Head of caudate nucleus (tissue), 42 donors: Measurements from ENCODE around the gene GALNT17.
A peak's percentile ranks its signal among the peaks of the same experiment; 100 is the strongest.

Experiments
- DNase-seq, 42 donors: peaks; one replicate each; pipeline versions ENCODE4 v3.0.0 to v3.0.0-alpha.2; 2020 to 2021; ENCODE audit warnings: mixed read lengths in 7 of 42
- intact Hi-C: fragments of 100-400 bp; cut with DNase I; formaldehyde crosslinking; loops from one replicate; pipeline ENCODE4 v1.15.0; 2022

Gene GALNT17

DNA sequence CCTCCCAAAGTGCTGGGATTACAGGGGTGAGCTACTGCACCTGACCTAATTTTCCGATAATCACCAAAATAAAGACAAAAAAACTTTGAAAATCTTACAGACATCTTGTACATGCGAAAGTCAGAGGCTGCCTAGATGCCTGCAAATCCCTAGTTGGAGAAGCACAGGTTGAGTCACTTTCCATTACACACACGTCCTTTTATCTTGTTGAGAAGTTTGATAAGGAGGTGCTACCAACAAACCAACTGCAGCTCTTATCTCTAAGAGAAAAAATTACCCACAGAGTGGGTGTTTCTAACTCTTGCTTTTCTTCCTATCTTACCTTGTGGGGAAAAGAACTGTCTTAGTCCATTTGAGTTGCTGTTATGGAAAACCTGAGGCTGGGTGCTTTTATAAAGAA is 589.8 kb downstream of the GALNT17 start:
- no peak for DNase-seq
- intact Hi-C loops: no loop called here

GRCh38 chr7:71723859-71724258 is 591.9 kb downstream of the GALNT17 start:
- intact Hi-C loops: no loop called here

GRCh38 chr7:71727347-71727746 is 595.4 kb downstream of the GALNT17 start:
- intact Hi-C loops: no loop called here
- peak in 1 of 42 donors; percentile 1 for DNase-seq

More at GRCh38 chr7:71723859-71724258, 591.9 kb downstream of the GALNT17 start:
- DNase-seq: no peak

GRCh38 chr7:71731740-71732139 is 599.8 kb downstream of the GALNT17 start:
- DNase-seq: no peak
- intact Hi-C loops: loop anchor here (5.0 to 10.0 kb wide), 2 partner anchors 874 to 907 kb away; no protein-coding TSS in a partner anchor

- peak; percentile 69 to 95 (median 88) for DNase-seq
- intact Hi-C loops: loop anchor here (5.0 to 10.0 kb wide), 2 partner anchors 876 to 908 kb away; no protein-coding TSS in a partner anchor
Observed at GRCh38 chr7:71733107-71733870, 601.3 kb downstream of the GALNT17 start.

- DNase-seq: peak; percentile 18 to 90 (median 77)
- intact Hi-C loops: loop anchor here (10.0 kb wide), 1 partner anchor 911 kb away; no protein-coding TSS in a partner anchor
Observed at GRCh38 chr7:71735961-71736556, 604.1 kb downstream of the GALNT17 start.

DNA sequence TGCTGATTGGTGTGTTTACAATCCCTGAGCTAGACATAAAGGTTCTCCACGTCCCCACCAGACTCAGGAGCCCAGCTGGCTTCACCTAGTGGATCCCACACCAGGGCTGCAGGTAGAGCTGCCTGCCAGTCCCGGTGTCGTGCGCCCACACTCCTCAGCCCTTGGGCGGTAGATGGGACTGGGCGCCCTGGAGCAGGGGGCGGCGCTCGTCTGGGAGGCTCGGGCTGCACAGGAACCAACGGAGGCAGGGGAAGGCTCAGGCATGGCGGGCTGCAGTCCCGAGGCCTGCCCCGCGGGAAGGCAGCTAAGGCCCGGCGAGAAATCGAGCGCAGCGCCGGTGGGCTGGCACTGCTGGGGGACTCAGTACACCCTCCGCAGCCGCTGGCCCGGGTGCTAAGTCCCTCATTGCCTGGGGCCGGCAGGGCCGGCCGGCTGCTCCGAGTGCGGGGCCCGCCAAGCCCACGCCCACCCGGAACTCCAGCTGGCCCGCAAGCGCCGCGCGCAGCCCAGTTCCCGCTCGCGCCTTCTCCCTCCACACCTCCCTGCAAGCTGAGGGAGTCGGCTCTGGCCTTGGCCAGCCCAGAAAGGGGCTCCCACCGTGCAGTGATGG is 606.1 kb downstream of the GALNT17 start:
- intact Hi-C loops: loop anchor here (10.0 kb wide), 1 partner anchor 913 kb away; no protein-coding TSS in a partner anchor
- DNase-seq: peak in 2 of 42 donors; percentile 4 to 19

- DNase-seq: peak in 2 of 42 donors; percentile 9 to 24
- intact Hi-C loops: loop anchor here (10.0 kb wide), 1 partner anchor 915 kb away; no protein-coding TSS in a partner anchor
Observed at GRCh38 chr7:71739520-71740173, 607.7 kb downstream of the GALNT17 start.

- DNase-seq: peak in 1 of 42 donors; percentile 24
- intact Hi-C loops: no loop called here
Observed at GRCh38 chr7:71740174-71740560, 608.2 kb downstream of the GALNT17 start.

DNA sequence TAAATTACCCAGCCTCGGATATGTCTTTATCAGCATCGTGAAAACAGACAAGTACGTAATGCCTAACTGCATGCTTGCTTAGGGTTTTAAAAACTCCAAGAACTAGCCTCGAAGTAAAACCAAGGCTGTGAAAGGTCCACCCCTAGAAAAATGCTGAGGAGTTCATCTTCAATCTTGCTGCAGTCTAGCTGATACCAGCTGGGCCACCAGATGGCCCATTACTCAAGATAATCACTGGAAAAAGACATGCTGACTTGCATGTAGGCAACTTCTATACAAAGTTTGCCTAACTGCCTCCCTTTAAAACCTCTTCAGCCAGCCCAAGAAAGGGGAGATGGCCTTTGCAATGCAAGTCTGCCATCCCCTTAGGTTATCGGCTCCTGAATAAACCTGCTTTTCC is 614.1 kb downstream of the GALNT17 start:
- peak in 2 of 42 donors; percentile 21 to 22 for DNase-seq

GRCh38 chr7:71750290-71750689 is 618.3 kb downstream of the GALNT17 start:
- intact Hi-C loops: loop anchor here (5.0 kb wide), 1 partner anchor 742 kb away; no protein-coding TSS in a partner anchor
- no peak for DNase-seq

More for the DNA sequence above, 614.1 kb downstream of the GALNT17 start:
- intact Hi-C loops: no loop called here

DNA sequence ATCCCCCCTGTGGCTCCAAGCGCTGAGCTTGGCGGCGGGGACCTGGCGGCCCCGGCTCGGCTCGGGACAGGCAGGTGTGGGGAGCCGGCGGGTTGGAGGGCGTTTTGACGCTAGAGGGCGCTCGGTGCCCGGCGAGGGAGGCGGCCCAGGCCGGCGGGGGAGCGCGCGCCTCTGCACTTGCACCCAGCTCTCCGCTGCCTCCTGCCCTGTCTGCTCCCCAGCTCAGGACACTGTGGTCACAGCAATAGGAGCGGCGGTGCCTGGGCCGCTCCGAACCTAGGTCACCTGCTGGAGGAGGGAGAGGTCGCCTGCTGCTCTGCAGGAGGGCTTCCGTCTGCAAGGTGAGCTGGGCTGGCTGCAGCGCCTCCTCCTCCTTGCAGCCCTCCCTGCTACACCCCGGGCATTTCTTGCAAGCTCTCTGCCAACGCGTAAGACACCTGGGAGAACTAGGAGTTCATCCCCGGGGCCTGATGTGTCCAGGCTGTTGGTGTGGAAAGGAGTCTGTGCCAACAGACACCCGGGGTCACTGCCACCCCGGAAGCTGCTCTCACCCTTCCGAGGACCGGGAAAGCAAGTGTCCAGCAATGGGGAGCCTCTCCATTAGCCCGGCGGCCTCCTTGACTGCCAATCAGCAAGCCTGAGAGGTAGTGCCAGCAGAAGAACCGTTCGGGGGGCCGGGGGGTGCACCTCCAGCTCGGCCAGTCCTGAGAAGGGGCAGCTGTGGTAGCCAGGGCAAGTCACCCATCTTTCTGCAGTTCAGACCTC is 620.4 kb downstream of the GALNT17 start:
- peak; percentile 28 to 90 (median 79) for DNase-seq
- intact Hi-C loops: loop anchor here (5.0 kb wide), 1 partner anchor 740 kb away; no protein-coding TSS in a partner anchor

DNA sequence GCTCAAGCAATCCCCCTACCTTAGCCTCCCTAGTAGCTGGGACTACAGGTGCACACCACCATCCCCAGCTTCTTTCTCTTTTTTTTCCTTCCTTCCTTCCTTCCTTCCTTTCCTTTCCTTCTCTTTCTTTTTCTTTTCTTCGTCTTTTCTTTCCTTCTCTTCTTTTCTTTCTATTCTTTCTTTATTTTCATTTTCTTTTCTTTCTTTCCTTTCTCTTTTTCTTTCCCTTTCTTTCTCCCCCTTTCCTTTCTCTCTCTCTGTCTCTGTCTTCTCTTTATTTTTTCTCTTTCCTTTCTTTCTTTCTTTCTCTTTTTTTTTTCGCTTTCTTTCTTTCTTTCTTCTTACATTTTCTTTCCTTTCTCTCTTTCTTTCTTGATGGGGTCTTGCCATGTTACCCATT is 621.3 kb downstream of the GALNT17 start:
- intact Hi-C loops: loop anchor here (5.0 kb wide), 1 partner anchor 739 kb away; no protein-coding TSS in a partner anchor
- DNase-seq: no peak

GRCh38 chr7:71753956-71754664 is 622.2 kb downstream of the GALNT17 start:
- intact Hi-C loops: loop anchor here (5.0 kb wide), 1 partner anchor 738 kb away; no protein-coding TSS in a partner anchor
- no peak for DNase-seq

GRCh38 chr7:71754828-71755227 is 622.9 kb downstream of the GALNT17 start:
- DNase-seq: no peak
- intact Hi-C loops: loop anchor here (5.0 kb wide), 1 partner anchor 737 kb away; no protein-coding TSS in a partner anchor

DNA sequence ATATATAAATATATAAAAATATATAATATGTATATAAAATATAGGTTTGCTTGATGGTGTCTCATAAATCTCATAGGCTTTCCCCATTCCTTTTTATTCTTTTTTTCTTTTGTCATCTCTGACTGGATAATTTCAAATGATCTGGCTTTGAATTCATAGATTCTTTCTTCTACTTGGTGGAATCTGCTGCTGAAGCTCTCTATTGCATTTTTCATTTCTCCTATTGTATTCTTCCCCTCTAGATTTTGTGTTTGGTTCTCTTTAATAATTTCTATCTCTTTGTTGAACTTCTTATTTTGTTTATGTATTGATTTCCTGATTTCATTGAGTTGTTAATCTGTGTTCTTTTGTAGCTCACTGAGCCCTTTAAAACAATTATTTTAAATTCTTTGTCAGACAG is 629.4 kb downstream of the GALNT17 start:
- no peak for DNase-seq
- intact Hi-C loops: no loop called here
